ENCODE data around the gene TTBK2. TPM values are rescaled to one million over a fixed set of nuclear protein-coding genes. Genes with fewer than 3 reads are reported as not detected.

TTBK2 gene
- total and polyA plus RNA-seq, 4 donors, result 1.0 to 6.4 (median 4.3) TPM

- no peak overlapping the region for H3K9ac ChIP-seq (ENCODE audit: low read depth in 1 of 2, low read length in 2 of 2)
- peaks cover 12 to 74% (median 43%) of the 10 kb centered on the region in 4 donors for H3K36me3 ChIP-seq (ENCODE audit: control insufficient read depth in 4 of 4, insufficient read depth in 3 of 4, low read depth in 1 of 4, low read length in 3 of 4)
- peaks cover 3 to 15% (median 10%) of the 10 kb centered on the region in 4 donors for H3K4me1 ChIP-seq (ENCODE audit: control insufficient read depth in 4 of 4, insufficient read depth in 4 of 4, low read length in 3 of 4)
- no peak for DNase-seq (ENCODE audit: low spot score)
- no peak overlapping the region for H3K27ac ChIP-seq (ENCODE audit: low read depth in 1 of 2, low read length in 2 of 2)
- H3K27me3 ChIP-seq (ENCODE audit: control insufficient read depth in 4 of 4, insufficient read depth in 4 of 4, low read length in 3 of 4), result no peaks in the 10 kb centered on the region
- no peak overlapping the region for H3K4me3 ChIP-seq (ENCODE audit: low read depth in 1 of 3, low read length in 3 of 3)
- no peaks in the 10 kb centered on the region for H3K9me3 ChIP-seq (ENCODE audit: control insufficient read depth in 4 of 4, low read length in 3 of 4)
- 91% methylated on average over 15 of the region's 15 CpGs for WGBS
- TF ChIP-seq ATF3 (IDR thresholded peaks at IDR 0.05), result no peak
- TF ChIP-seq, protein P1, sequence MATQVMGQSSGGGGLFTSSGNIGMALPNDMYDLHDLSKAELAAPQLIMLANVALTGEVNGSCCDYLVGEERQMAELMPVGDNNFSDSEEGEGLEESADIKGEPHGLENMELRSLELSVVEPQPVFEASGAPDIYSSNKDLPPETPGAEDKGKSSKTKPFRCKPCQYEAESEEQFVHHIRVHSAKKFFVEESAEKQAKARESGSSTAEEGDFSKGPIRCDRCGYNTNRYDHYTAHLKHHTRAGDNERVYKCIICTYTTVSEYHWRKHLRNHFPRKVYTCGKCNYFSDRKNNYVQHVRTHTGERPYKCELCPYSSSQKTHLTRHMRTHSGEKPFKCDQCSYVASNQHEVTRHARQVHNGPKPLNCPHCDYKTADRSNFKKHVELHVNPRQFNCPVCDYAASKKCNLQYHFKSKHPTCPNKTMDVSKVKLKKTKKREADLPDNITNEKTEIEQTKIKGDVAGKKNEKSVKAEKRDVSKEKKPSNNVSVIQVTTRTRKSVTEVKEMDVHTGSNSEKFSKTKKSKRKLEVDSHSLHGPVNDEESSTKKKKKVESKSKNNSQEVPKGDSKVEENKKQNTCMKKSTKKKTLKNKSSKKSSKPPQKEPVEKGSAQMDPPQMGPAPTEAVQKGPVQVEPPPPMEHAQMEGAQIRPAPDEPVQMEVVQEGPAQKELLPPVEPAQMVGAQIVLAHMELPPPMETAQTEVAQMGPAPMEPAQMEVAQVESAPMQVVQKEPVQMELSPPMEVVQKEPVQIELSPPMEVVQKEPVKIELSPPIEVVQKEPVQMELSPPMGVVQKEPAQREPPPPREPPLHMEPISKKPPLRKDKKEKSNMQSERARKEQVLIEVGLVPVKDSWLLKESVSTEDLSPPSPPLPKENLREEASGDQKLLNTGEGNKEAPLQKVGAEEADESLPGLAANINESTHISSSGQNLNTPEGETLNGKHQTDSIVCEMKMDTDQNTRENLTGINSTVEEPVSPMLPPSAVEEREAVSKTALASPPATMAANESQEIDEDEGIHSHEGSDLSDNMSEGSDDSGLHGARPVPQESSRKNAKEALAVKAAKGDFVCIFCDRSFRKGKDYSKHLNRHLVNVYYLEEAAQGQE (IDR thresholded peaks at IDR 0.05), result no peak
- TF ChIP-seq RAD21 (IDR thresholded peaks at IDR 0.05), result no peak
These were observed 188.3 kb downstream of the TTBK2 start for GRCh38 chr15:42732095-42732827.

DNA sequence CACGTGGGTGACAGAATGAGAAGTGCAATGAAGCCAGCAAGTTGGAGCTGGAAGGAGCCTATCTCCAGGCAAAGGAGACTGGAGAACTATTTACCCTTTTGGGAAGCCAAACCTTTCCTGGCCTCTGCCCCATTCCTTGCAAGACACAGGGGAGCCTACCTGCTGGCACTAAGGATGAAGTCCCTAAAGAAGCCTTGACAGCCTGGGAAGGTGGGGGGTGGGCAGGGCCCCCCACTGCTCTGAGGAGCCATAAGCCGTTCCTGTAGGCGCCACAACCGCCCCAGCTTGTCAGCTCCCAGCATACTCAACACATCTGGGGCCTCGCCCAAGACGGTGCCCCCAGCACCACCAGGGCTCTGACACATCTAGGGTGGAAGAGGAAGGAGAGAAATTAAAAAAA, 189.1 kb downstream of the TTBK2 start:
- H3K27ac ChIP-seq (ENCODE audit: low read depth in 1 of 2, low read length in 2 of 2), result no peak overlapping the region
- no peaks in the 10 kb centered on the region for H3K27me3 ChIP-seq (ENCODE audit: control insufficient read depth in 4 of 4, insufficient read depth in 4 of 4, low read length in 3 of 4)
- no peak overlapping the region for H3K4me3 ChIP-seq (ENCODE audit: low read depth in 1 of 3, low read length in 3 of 3)
- H3K9ac ChIP-seq (ENCODE audit: low read depth in 1 of 2, low read length in 2 of 2), result no peak overlapping the region
- no peak for TF ChIP-seq FOXA2 (IDR thresholded peaks at IDR 0.05)
- no peak for TF ChIP-seq JUND (IDR thresholded peaks at IDR 0.05)
- TF ChIP-seq RAD21 (IDR thresholded peaks at IDR 0.05), result no peak
- no peak for TF ChIP-seq HNF4G (IDR thresholded peaks at IDR 0.05)
- TF ChIP-seq EGR1 (IDR thresholded peaks at IDR 0.05; ENCODE audit: low read depth in 2 of 2), result no peak
- no peak for TF ChIP-seq ATF3 (IDR thresholded peaks at IDR 0.05)
- 94% methylated on average over 6 of the region's 6 CpGs for WGBS
- peaks cover 12 to 82% (median 47%) of the 10 kb centered on the region in 4 donors for H3K36me3 ChIP-seq (ENCODE audit: control insufficient read depth in 4 of 4, insufficient read depth in 3 of 4, low read depth in 1 of 4, low read length in 3 of 4)
- DNase-seq (ENCODE audit: low spot score), result no peak
- H3K4me1 ChIP-seq (ENCODE audit: control insufficient read depth in 4 of 4, insufficient read depth in 4 of 4, low read length in 3 of 4), result peaks cover 3 to 13% (median 8%) of the 10 kb centered on the region in 4 donors
- H3K9me3 ChIP-seq (ENCODE audit: control insufficient read depth in 4 of 4, low read length in 3 of 4), result no peaks in the 10 kb centered on the region

GRCh38 chr15:42730536-42730935, 190.0 kb downstream of the TTBK2 start:
- H3K27ac ChIP-seq (ENCODE audit: low read depth in 1 of 2, low read length in 2 of 2), result no peak overlapping the region
- TF ChIP-seq JUND (IDR thresholded peaks at IDR 0.05) (no peak), RAD21 (IDR thresholded peaks at IDR 0.05) (no peak), RXRA (IDR thresholded peaks at IDR 0.05) (no peak), HNF4A (conservative IDR thresholded peaks at IDR 0.05) (no peak)
- TF ChIP-seq, protein P2, sequence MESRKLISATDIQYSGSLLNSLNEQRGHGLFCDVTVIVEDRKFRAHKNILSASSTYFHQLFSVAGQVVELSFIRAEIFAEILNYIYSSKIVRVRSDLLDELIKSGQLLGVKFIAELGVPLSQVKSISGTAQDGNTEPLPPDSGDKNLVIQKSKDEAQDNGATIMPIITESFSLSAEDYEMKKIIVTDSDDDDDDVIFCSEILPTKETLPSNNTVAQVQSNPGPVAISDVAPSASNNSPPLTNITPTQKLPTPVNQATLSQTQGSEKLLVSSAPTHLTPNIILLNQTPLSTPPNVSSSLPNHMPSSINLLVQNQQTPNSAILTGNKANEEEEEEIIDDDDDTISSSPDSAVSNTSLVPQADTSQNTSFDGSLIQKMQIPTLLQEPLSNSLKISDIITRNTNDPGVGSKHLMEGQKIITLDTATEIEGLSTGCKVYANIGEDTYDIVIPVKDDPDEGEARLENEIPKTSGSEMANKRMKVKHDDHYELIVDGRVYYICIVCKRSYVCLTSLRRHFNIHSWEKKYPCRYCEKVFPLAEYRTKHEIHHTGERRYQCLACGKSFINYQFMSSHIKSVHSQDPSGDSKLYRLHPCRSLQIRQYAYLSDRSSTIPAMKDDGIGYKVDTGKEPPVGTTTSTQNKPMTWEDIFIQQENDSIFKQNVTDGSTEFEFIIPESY (IDR thresholded peaks at IDR 0.05), result no peak
- TF ChIP-seq, protein P3, sequence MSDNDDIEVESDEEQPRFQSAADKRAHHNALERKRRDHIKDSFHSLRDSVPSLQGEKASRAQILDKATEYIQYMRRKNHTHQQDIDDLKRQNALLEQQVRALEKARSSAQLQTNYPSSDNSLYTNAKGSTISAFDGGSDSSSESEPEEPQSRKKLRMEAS (IDR thresholded peaks at IDR 0.05), result no peak
- peaks cover 12 to 91% (median 54%) of the 10 kb centered on the region in 4 donors for H3K36me3 ChIP-seq (ENCODE audit: control insufficient read depth in 4 of 4, insufficient read depth in 3 of 4, low read depth in 1 of 4, low read length in 3 of 4)
- H3K9ac ChIP-seq (ENCODE audit: low read depth in 1 of 2, low read length in 2 of 2), result no peak overlapping the region
- no peaks in the 10 kb centered on the region for H3K27me3 ChIP-seq (ENCODE audit: control insufficient read depth in 4 of 4, insufficient read depth in 4 of 4, low read length in 3 of 4)
- no peak for DNase-seq (ENCODE audit: low spot score)
- no peaks in the 10 kb centered on the region for H3K9me3 ChIP-seq (ENCODE audit: control insufficient read depth in 4 of 4, low read length in 3 of 4)
- H3K4me1 ChIP-seq (ENCODE audit: control insufficient read depth in 4 of 4, insufficient read depth in 4 of 4, low read length in 3 of 4), result peaks cover 0 to 6% (median under 1%) of the 10 kb centered on the region in 4 donors
- WGBS, result 94% methylated on average over 14 of the region's 14 CpGs
- H3K4me3 ChIP-seq (ENCODE audit: low read depth in 1 of 3, low read length in 3 of 3), result no peak overlapping the region

Measured in liver (tissue), 9 donors.